Left lung (tissue), 10 donors: ENCODE measurements around the gene PTCH2. TPM values are rescaled to one million over a fixed set of nuclear protein-coding genes. Genes with fewer than 3 reads are reported as not detected.
A peak's percentile ranks its signal among the peaks of the same experiment; 100 is the strongest.

Experiments
- ATAC-seq: fragments of 200-7000 bp; cut with Tn5 transposase; one replicate; pipeline ENCODE4 v1.9.1; 2020; ENCODE audit warnings: moderate library complexity
- DNase-seq, 4 donors: peaks; one replicate each; pipeline ENCODE4 v3.0.0-alpha.2; 2013 to 2020
- H3K27ac ChIP-seq, 2 donors: fragments of 200-600 bp; sonication (generic) in 1 of 2; one replicate each; pipeline versions ENCODE4 v1.5.0 to v1.8.0; 2020 to 2021
- H3K27me3 ChIP-seq, 2 donors: fragments of 200-600 bp; sonication (generic) in 1 of 2; one replicate each; pipeline versions ENCODE4 v1.5.0 to v1.8.0; 2020 to 2021
- H3K36me3 ChIP-seq, 2 donors: fragments of 200-600 bp; sonication (generic) in 1 of 2; one replicate each; pipeline versions ENCODE4 v1.5.0 to v1.8.0; 2020 to 2021
- H3K4me1 ChIP-seq, 2 donors: fragments of 200-600 bp; one replicate each; pipeline ENCODE4 v1.8.0; 2021
- H3K4me3 ChIP-seq, 2 donors: fragments of 200-600 bp; sonication (generic) in 1 of 2; one replicate each; pipeline versions ENCODE4 v1.5.0 to v1.8.0; 2020 to 2021; ENCODE audit warnings: mild to moderate bottlenecking in 1 of 2
- H3K9me3 ChIP-seq, 2 donors: fragments of 200-600 bp; sonication (generic) in 1 of 2; one replicate each; pipeline versions ENCODE4 v1.5.0 to v1.8.0; 2020 to 2021
- intact Hi-C, 2 donors: fragments of 100-400 bp; cut with DNase I; formaldehyde crosslinking; loops; one replicate each; pipeline versions ENCODE4 v1.11.2 to v1.14.2; 2022
- polyA plus RNA-seq, 6 donors: library from polyadenylated mRNA; unstranded; fragments of 120-200 nt; gene quantifications; one replicate each; pipeline ENCODE4 v1.2.1, GENCODE V29; 2013; ENCODE audit not compliant: insufficient read length in 6 of 6
- total RNA-seq, 2 donors: library from RNA; stranded (reverse); fragmentation: NEBNext Ultra II Directional; extraction: Animal tissue kit (Norgen Biotek cat#: 25700); gene quantifications; one replicate each; pipeline ENCODE4 v1.2.1, GENCODE V29; 2021
- TF ChIP-seq, protein P1 (sequence below), 2 donors: fragments of 200-600 bp; sonication (generic) in 1 of 2; IDR thresholded peaks; one replicate each; pipeline versions ENCODE4 v1.5.0 to v1.8.0; 2021; ENCODE audit warnings: antibody characterized with exemption in 2 of 2
- donor health status: DM: no; HTN: yes; CAD: no.
- donor health status: DM: no; HTN: no; CAD: no.

The PTCH2 gene
- total and polyA plus RNA-seq, 8 donors = 1.0 to 9.4 (median 6.3) TPM

- intact Hi-C loops = no loop called here
- ATAC-seq = no peak
- H3K27ac ChIP-seq = peak overlapping the region in 1 of 2 donors; percentile 33
Observed at GRCh38 chr1:44860891-44861425, 17.9 kb upstream of the PTCH2 start.

DNA sequence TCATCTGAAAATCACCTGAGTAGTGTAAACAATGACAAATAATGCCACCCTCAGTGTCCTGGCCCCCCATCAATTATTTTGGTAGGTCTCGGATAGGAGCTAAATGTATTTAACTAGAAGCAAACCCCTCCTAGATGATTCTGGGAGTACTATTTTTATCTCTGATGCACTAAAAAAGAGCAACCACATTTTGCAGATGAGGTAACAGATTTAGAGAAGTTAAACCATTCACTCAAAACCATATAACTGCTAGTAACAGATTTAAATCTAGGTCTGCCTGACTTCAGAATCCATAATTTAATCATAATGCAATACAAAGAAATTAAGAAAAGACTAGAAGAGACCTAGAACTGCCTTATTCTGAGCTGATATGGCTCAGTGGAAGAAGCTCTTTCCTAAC, 17.3 kb upstream of the PTCH2 start:
- Histone ChIP-seq H3K36me3 (peaks cover 0 to 22% of the 10 kb centered on the region in 2 donors), H3K4me1 (peaks cover 0 to 5% of the 10 kb centered on the region in 2 donors), H3K27me3 (no peaks in the 10 kb centered on the region), H3K27ac (no peak overlapping the region), H3K4me3 (no peak overlapping the region), H3K9me3 (no peaks in the 10 kb centered on the region)
- no peak for ATAC-seq
- intact Hi-C loops = no loop called here
- no peak for DNase-seq
- TF ChIP-seq, protein P1, sequence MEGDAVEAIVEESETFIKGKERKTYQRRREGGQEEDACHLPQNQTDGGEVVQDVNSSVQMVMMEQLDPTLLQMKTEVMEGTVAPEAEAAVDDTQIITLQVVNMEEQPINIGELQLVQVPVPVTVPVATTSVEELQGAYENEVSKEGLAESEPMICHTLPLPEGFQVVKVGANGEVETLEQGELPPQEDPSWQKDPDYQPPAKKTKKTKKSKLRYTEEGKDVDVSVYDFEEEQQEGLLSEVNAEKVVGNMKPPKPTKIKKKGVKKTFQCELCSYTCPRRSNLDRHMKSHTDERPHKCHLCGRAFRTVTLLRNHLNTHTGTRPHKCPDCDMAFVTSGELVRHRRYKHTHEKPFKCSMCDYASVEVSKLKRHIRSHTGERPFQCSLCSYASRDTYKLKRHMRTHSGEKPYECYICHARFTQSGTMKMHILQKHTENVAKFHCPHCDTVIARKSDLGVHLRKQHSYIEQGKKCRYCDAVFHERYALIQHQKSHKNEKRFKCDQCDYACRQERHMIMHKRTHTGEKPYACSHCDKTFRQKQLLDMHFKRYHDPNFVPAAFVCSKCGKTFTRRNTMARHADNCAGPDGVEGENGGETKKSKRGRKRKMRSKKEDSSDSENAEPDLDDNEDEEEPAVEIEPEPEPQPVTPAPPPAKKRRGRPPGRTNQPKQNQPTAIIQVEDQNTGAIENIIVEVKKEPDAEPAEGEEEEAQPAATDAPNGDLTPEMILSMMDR (IDR thresholded peaks at IDR 0.05) = no peak

More at GRCh38 chr1:44860891-44861425, 17.9 kb upstream of the PTCH2 start:
- TF ChIP-seq, protein P1 (IDR thresholded peaks at IDR 0.05) = no peak
- Histone ChIP-seq H3K9me3 (no peaks in the 10 kb centered on the region), H3K36me3 (peaks cover 0 to 17% of the 10 kb centered on the region in 2 donors), H3K4me3 (no peak overlapping the region), H3K4me1 (peaks cover 0 to 5% of the 10 kb centered on the region in 2 donors), H3K27me3 (no peaks in the 10 kb centered on the region)
- no peak for DNase-seq

GRCh38 chr1:44857446-44857845, 14.4 kb upstream of the PTCH2 start:
- H3K9me3 ChIP-seq = no peaks in the 10 kb centered on the region
- peaks cover 0 to 5% of the 10 kb centered on the region in 2 donors for H3K4me1 ChIP-seq
- intact Hi-C loops = loop anchor here in 1 of 2 donors (10.0 kb wide), 1 partner anchor 73 kb away; the partner anchor contains the start of gene BEST4
- H3K27me3 ChIP-seq = no peaks in the 10 kb centered on the region
- no peak overlapping the region for H3K4me3 ChIP-seq
- TF ChIP-seq, protein P1 (IDR thresholded peaks at IDR 0.05) = no peak
- H3K27ac ChIP-seq = no peak overlapping the region
- DNase-seq (no peak), ATAC-seq (no peak)
- H3K36me3 ChIP-seq = peaks cover 0 to 22% of the 10 kb centered on the region in 2 donors

DNA sequence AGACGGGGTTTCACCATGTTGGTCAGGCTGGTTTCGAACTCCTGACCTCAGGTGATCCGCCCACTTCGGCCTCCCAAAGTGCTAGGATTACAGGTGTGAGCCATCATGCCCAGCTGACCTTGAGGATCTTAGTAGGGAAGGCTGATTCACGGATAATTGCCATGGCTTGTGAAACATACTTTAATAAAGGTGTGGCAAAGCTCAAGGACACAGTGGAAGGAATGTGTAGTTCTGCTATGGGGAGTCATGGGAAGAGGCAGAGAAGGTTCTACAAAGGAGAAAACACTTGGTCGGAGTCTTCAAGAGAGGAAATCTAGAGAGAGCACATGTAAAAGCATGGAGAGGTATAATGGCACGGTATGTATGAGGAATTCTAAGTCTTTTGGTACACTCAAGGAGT, 12.7 kb upstream of the PTCH2 start:
- Histone ChIP-seq H3K4me1 (no peaks in the 10 kb centered on the region), H3K4me3 (no peak overlapping the region), H3K27ac (no peak overlapping the region), H3K36me3 (peaks cover 0 to 23% of the 10 kb centered on the region in 2 donors), H3K27me3 (no peaks in the 10 kb centered on the region), H3K9me3 (no peaks in the 10 kb centered on the region)
- peak; percentile 90 for ATAC-seq
- intact Hi-C loops = loop anchor here in 1 of 2 donors (10.0 kb wide), 1 partner anchor 71 kb away; the partner anchor contains the start of gene BEST4
- no peak for DNase-seq
- TF ChIP-seq, protein P1 (IDR thresholded peaks at IDR 0.05) = no peak

GRCh38 chr1:44854970-44855369, 11.9 kb upstream of the PTCH2 start:
- TF ChIP-seq, protein P1 (IDR thresholded peaks at IDR 0.05) = no peak
- ATAC-seq (no peak), DNase-seq (no peak)
- H3K27ac ChIP-seq = no peak overlapping the region
- H3K4me3 ChIP-seq = no peak overlapping the region
- intact Hi-C loops = loop anchor here in 1 of 2 donors (10.0 kb wide), 1 partner anchor 70 kb away; the partner anchor contains the start of gene BEST4
- no peaks in the 10 kb centered on the region for H3K9me3 ChIP-seq
- H3K4me1 ChIP-seq = no peaks in the 10 kb centered on the region
- H3K27me3 ChIP-seq = no peaks in the 10 kb centered on the region
- H3K36me3 ChIP-seq = peaks cover 0 to 30% of the 10 kb centered on the region in 2 donors
